RWPE2 (cell line): Measurements from ENCODE around the gene ADAMTS17.

Source experiments
- ATAC-seq: fragments of 200-7000 bp; cut with Tn5 transposase; 3 replicates; pipeline ENCODE4 v1.9.1; 2021; ENCODE audit warnings: low read depth
- DNase-seq: peaks from one replicate; pipeline ENCODE4 v3.0.0-alpha.2; 2020; ENCODE audit warnings: low spot score
- H3K27ac ChIP-seq: fragments of 450-650 bp; 2 replicates; pipeline ENCODE4 v1.5.1; 2017; ENCODE audit warnings: mild to moderate bottlenecking; ENCODE audit not compliant: poor library complexity, severe bottlenecking
- H3K27me3 ChIP-seq: fragments of 250-450 bp; sonication (Bioruptor Pico); 2 replicates; pipeline ENCODE4 v1.5.1; 2021; ENCODE audit warnings: mild to moderate bottlenecking, moderate library complexity; ENCODE audit not compliant: insufficient read depth, poor library complexity, severe bottlenecking
- H3K36me3 ChIP-seq: fragments of 250-450 bp; sonication (Bioruptor Pico); 2 replicates; pipeline ENCODE4 v1.5.1; 2020; ENCODE audit warnings: low read depth, mild to moderate bottlenecking, moderate library complexity
- H3K4me1 ChIP-seq: fragments of 250-450 bp; sonication (Bioruptor Pico); 2 replicates; pipeline ENCODE4 v1.5.1; 2021; ENCODE audit warnings: mild to moderate bottlenecking, moderate library complexity; ENCODE audit not compliant: insufficient read depth, poor library complexity, severe bottlenecking
- H3K4me3 ChIP-seq: fragments of 250-450 bp; sonication (Bioruptor Pico); 2 replicates; pipeline ENCODE4 v1.5.1; 2021; ENCODE audit warnings: mild to moderate bottlenecking, moderate library complexity; ENCODE audit not compliant: severe bottlenecking
- H3K9me3 ChIP-seq: fragments of 250-450 bp; sonication (Bioruptor Pico); 2 replicates; pipeline ENCODE4 v1.5.1; 2021; ENCODE audit warnings: mild to moderate bottlenecking, moderate library complexity; ENCODE audit not compliant: severe bottlenecking
- TF ChIP-seq, protein P1 (sequence below): fragments of 450-650 bp; IDR thresholded peaks from one replicate; pipeline ENCODE4 v1.5.1; 2017; ENCODE audit warnings: mild to moderate bottlenecking, moderate library complexity; ENCODE audit not compliant: poor library complexity, severe bottlenecking

The ADAMTS17 gene

DNA sequence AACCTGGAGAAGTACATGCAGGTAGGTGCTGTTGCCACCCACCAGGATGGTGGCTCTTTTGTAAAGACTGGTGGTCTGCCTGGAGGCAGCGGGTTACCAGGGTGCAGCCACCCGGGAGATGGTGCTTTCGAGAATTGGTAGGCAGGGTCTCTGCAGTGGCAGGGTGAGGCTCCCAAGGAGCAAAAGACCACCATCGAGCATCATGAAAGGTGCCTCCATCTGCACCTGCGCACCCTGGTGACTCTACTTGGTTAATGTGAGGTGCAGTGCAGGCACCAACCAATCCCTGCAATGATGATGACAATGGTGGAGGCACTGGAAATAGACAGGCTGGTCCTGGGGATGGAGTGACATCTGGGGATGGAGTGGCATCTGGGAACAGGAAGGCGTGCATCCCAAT is 236.7 kb downstream of the ADAMTS17 start:
- Histone ChIP-seq H3K36me3 (no peaks in the 10 kb centered on the region), H3K27ac (no peak overlapping the region), H3K27me3 (no peaks in the 10 kb centered on the region), H3K9me3 (no peaks in the 10 kb centered on the region), H3K4me3 (no peak overlapping the region), H3K4me1 (no peaks in the 10 kb centered on the region)
- DNase-seq (peak; percentile 38), ATAC-seq (no peak)
- TF ChIP-seq, protein P1, sequence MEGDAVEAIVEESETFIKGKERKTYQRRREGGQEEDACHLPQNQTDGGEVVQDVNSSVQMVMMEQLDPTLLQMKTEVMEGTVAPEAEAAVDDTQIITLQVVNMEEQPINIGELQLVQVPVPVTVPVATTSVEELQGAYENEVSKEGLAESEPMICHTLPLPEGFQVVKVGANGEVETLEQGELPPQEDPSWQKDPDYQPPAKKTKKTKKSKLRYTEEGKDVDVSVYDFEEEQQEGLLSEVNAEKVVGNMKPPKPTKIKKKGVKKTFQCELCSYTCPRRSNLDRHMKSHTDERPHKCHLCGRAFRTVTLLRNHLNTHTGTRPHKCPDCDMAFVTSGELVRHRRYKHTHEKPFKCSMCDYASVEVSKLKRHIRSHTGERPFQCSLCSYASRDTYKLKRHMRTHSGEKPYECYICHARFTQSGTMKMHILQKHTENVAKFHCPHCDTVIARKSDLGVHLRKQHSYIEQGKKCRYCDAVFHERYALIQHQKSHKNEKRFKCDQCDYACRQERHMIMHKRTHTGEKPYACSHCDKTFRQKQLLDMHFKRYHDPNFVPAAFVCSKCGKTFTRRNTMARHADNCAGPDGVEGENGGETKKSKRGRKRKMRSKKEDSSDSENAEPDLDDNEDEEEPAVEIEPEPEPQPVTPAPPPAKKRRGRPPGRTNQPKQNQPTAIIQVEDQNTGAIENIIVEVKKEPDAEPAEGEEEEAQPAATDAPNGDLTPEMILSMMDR = no peak

DNA sequence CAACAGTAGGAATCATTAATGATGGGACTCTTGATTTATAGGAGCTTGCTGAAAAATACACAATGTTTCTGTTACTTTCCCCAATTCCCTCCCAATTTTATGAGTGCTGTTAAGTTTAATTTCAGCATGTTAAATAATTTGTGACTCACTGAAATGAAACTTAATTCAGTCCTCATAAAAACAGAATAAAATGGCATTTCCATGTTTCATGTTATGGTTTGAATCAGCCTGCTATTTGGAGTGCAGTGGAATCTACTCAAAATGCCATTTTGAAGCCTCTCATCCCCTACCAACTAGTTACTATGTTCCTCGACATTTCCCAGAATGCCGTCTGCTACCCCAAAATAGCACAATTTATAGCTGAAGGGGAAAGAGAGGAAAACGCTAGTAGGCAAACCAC is 237.5 kb downstream of the ADAMTS17 start:
- no peaks in the 10 kb centered on the region for H3K27me3 ChIP-seq
- DNase-seq = no peak

DNA sequence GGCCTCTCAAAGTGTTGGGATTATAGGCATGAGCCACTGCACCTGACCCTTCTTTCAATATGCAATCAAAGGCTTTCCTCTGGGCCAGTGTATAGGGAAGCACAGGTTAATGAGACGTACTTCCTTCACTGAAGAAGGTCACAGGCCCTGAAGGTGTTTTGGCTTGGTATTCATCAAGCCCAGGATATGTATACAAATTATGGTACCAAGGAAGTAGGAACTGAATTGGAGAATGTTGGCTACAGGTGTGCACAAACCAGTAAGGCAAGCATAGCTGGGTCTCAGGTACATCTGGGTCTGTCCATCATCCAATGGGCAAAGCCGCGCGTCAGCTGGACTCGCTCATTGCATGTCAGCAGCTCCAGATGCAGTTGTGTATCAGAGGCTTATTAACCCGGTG is 237.9 kb downstream of the ADAMTS17 start:
- TF ChIP-seq, protein P1 = no peak
- Histone ChIP-seq H3K27ac (no peak overlapping the region), H3K36me3 (no peaks in the 10 kb centered on the region), H3K4me1 (no peaks in the 10 kb centered on the region), H3K27me3 (no peaks in the 10 kb centered on the region), H3K9me3 (no peaks in the 10 kb centered on the region), H3K4me3 (no peak overlapping the region)
- DNase-seq (peak; percentile 34), ATAC-seq (no peak)

More for the DNA sequence above, 237.5 kb downstream of the ADAMTS17 start:
- no peaks in the 10 kb centered on the region for H3K36me3 ChIP-seq
- no peak for ATAC-seq
- H3K4me1 ChIP-seq = no peaks in the 10 kb centered on the region
- H3K9me3 ChIP-seq = no peaks in the 10 kb centered on the region
- H3K27ac ChIP-seq = no peak overlapping the region
- TF ChIP-seq, protein P1 = no peak
- no peak overlapping the region for H3K4me3 ChIP-seq

DNA sequence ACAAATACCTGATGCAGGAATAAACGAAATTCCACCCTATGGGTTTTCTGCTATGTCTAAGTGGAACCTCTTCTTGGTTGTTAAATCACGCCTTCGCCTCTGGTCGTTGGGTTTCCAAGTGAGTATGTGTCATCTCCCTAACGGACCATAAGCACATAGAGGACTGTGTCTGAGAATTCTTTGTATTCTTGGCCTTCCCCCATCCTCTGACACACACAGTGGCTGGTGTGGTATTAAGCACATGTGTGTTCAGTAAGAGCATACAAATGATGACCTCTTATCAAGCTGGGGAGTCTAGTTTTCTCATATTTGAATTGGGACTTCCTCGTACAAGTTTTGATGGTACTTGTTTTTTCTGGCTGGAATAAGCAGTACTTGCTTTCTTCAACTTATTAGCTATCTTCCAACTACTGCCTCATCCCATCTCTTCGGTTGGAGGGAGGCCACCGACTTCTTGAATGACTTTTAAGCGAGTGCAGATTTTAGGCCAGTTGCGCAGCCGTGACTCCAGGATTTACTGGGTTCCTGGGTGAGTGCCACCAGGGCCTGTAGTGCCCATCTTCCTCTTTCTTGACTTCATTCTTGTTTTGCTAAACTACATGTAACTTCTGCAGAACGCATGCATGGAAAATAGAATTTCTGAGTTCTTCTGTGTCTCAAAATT is 240.2 kb downstream of the ADAMTS17 start:
- no peaks in the 10 kb centered on the region for H3K36me3 ChIP-seq
- ATAC-seq (no peak), DNase-seq (peak; percentile 38)
- TF ChIP-seq, protein P1 = no peak
- H3K27me3 ChIP-seq = no peaks in the 10 kb centered on the region
- H3K9me3 ChIP-seq = no peaks in the 10 kb centered on the region
- no peak overlapping the region for H3K27ac ChIP-seq
- no peaks in the 10 kb centered on the region for H3K4me1 ChIP-seq
- no peak overlapping the region for H3K4me3 ChIP-seq

DNA sequence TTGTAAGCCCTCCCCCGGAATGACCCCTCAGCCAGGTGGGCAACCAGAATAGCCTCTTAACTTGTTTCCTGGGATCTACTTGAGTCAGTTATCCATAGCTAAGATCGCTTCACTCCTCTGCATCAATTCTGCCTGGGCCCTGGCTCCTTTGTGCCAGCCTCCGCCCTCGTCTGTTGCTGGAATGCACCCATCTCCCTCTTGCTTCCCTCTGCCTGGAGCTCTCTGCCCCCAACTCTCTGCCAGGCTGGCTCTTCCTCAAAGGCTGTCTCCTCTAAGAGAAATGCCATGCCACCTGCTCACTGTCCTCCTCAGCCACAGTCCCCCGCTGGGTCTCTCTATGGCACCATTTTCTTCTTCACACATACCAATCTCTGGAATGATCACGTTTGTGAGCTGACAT is 240.8 kb downstream of the ADAMTS17 start:
- no peak for ATAC-seq
- H3K27ac ChIP-seq = no peak overlapping the region
- DNase-seq = no peak
- H3K36me3 ChIP-seq = no peaks in the 10 kb centered on the region
- H3K4me3 ChIP-seq = no peak overlapping the region
- TF ChIP-seq, protein P1 = no peak
- H3K27me3 ChIP-seq = no peaks in the 10 kb centered on the region
- H3K4me1 ChIP-seq = no peaks in the 10 kb centered on the region
- H3K9me3 ChIP-seq = no peaks in the 10 kb centered on the region
